ENCODE results near the gene MEF2A.

MEF2A gene

GRCh38 chr15:99564221-99565048 lies 1.3 kb upstream of the MEF2A start:
- no peak for DNase-seq (ENCODE audit: low read depth)

- DNase-seq (ENCODE audit: low read depth): no peak
Measured at GRCh38 chr15:99565049-99565298, 810 bp upstream of the MEF2A start.

- peak; percentile 7 for DNase-seq (ENCODE audit: low read depth)
Measured at GRCh38 chr15:99566157-99566897, 543 bp downstream of the MEF2A start.

GRCh38 chr15:99568625-99569352 lies 3.0 kb downstream of the MEF2A start:
- DNase-seq (ENCODE audit: low read depth): no peak

- DNase-seq (ENCODE audit: low read depth): no peak
Measured at GRCh38 chr15:99571299-99571698, 5.5 kb downstream of the MEF2A start.

- DNase-seq (ENCODE audit: low read depth): no peak
Measured at GRCh38 chr15:99574048-99574447, 8.3 kb downstream of the MEF2A start.

- no peak for DNase-seq (ENCODE audit: low read depth)
Measured at GRCh38 chr15:99574502-99574901, 8.7 kb downstream of the MEF2A start.

GRCh38 chr15:99578809-99579208 lies 13.0 kb downstream of the MEF2A start:
- no peak for DNase-seq (ENCODE audit: low read depth)

- DNase-seq (ENCODE audit: low read depth): no peak
Measured at GRCh38 chr15:99580076-99580475, 14.3 kb downstream of the MEF2A start.

GRCh38 chr15:99582508-99582960 lies 16.8 kb downstream of the MEF2A start:
- DNase-seq (ENCODE audit: low read depth): no peak

- no peak for DNase-seq (ENCODE audit: low read depth)
Measured at GRCh38 chr15:99584081-99584600, 18.4 kb downstream of the MEF2A start.

- DNase-seq (ENCODE audit: low read depth): no peak
Measured at GRCh38 chr15:99586121-99586520, 20.3 kb downstream of the MEF2A start.

- DNase-seq (ENCODE audit: low read depth): no peak
Measured at GRCh38 chr15:99589801-99590200, 24.0 kb downstream of the MEF2A start.

- no peak for DNase-seq (ENCODE audit: low read depth)
Measured at GRCh38 chr15:99590913-99591646, 25.3 kb downstream of the MEF2A start.

- no peak for DNase-seq (ENCODE audit: low read depth)
Measured at GRCh38 chr15:99592145-99592791, 26.5 kb downstream of the MEF2A start.

GRCh38 chr15:99593070-99593469 lies 27.3 kb downstream of the MEF2A start:
- DNase-seq (ENCODE audit: low read depth): no peak

- no peak for DNase-seq (ENCODE audit: low read depth)
Measured at GRCh38 chr15:99594916-99595315, 29.1 kb downstream of the MEF2A start.

- no peak for DNase-seq (ENCODE audit: low read depth)
Measured at GRCh38 chr15:99598296-99598695, 32.5 kb downstream of the MEF2A start.

- no peak for DNase-seq (ENCODE audit: low read depth)
Measured at GRCh38 chr15:99603828-99604227, 38.0 kb downstream of the MEF2A start.

GRCh38 chr15:99604865-99605264 lies 39.1 kb downstream of the MEF2A start:
- DNase-seq (ENCODE audit: low read depth): no peak

- no peak for DNase-seq (ENCODE audit: low read depth)
Measured at GRCh38 chr15:99605490-99605931, 39.7 kb downstream of the MEF2A start.
